Fibroblast of lung (primary cell): ENCODE results near the gene TUBGCP6. TPM values are rescaled to one million over a fixed set of nuclear protein-coding genes. Genes with fewer than 3 reads are reported as not detected.

ENCODE experiments used
- DNase-seq, 2 donors: peaks; one replicate each; pipeline versions ENCODE4 v3.0.0 to v3.0.0-alpha.2; 2010; ENCODE audit warnings: low read depth in 2 of 2
- H2AFZ ChIP-seq: 2 replicates; pipeline ENCODE4 v1.5.1; 2012; ENCODE audit warnings: low read length, control low read depth, inconsistent platforms
- H3K27ac ChIP-seq: 2 replicates; pipeline ENCODE4 v1.5.1; 2011; ENCODE audit warnings: low read length, control low read depth; ENCODE audit not compliant: insufficient read depth
- H3K27me3 ChIP-seq: 2 replicates; pipeline ENCODE4 v1.5.1; 2011; ENCODE audit warnings: mild to moderate bottlenecking, low read length; ENCODE audit not compliant: control insufficient read depth, insufficient read depth
- H3K36me3 ChIP-seq: 2 replicates; pipeline ENCODE4 v1.5.1; 2011; ENCODE audit warnings: low read length; ENCODE audit not compliant: control insufficient read depth, insufficient read depth
- H3K4me1 ChIP-seq: 2 replicates; pipeline ENCODE4 v1.5.1; 2011; ENCODE audit warnings: low read length; ENCODE audit not compliant: control insufficient read depth, insufficient read depth; ENCODE audit errors: extremely low read depth
- H3K4me2 ChIP-seq: 2 replicates; pipeline ENCODE4 v1.5.1; 2011; ENCODE audit warnings: low read length, control low read depth; ENCODE audit not compliant: insufficient read depth; ENCODE audit errors: extremely low read depth
- H3K4me3 ChIP-seq, 4 experiments: fragments of 200-600 bp in 1 of 4; sonication (generic) in 1 of 4; replicated peaks in 1 of 4; 2 replicates each; pipeline ENCODE4 v1.5.1; 2011 to 2016; ENCODE audit warnings: low read length in 4 of 4, low read depth in 3 of 4, mild to moderate bottlenecking in 3 of 4, control low read depth in 2 of 4, inconsistent platforms in 1 of 4, mixed read lengths in 1 of 4; ENCODE audit not compliant: insufficient read depth in 1 of 4; ENCODE audit errors: control extremely low read depth in 1 of 4
- H3K79me2 ChIP-seq: 2 replicates; pipeline ENCODE4 v1.5.1; 2012; ENCODE audit warnings: mild to moderate bottlenecking, low read length, inconsistent platforms; ENCODE audit not compliant: control insufficient read depth, insufficient read depth
- H3K9ac ChIP-seq: 2 replicates; pipeline ENCODE4 v1.5.1; 2011; ENCODE audit warnings: mild to moderate bottlenecking, low read length, control low read depth; ENCODE audit not compliant: insufficient read depth
- H3K9me3 ChIP-seq: 2 replicates; pipeline ENCODE4 v1.5.1; 2012; ENCODE audit warnings: low read depth, low read length; ENCODE audit not compliant: control insufficient read depth, insufficient read depth
- H4K20me1 ChIP-seq: 2 replicates; pipeline ENCODE4 v1.5.1; 2011; ENCODE audit warnings: low read length; ENCODE audit not compliant: control insufficient read depth, insufficient read depth; ENCODE audit errors: extremely low read depth
- EZH2 ChIP-seq: IDR thresholded peaks from 2 replicates; pipeline ENCODE4 v1.5.1; 2012; ENCODE audit warnings: low read length, control low read depth, mild to moderate bottlenecking; ENCODE audit errors: missing control alignments
- polyA plus RNA-seq, 2 donors: library from polyadenylated mRNA; depleted of rRNA in 1 of 2; stranded (reverse) in 1 of 2; unstranded in 1 of 2; fragments of >200 nt; gene quantifications; 2 replicates each; pipeline ENCODE4 v1.2.1, GENCODE V29; 2011 to 2012; ENCODE audit warnings: missing spikeins in 1 of 2
- total RNA-seq: library from RNA; depleted of rRNA; stranded (reverse); fragments of >200 nt; gene quantifications from 2 replicates; pipeline ENCODE4 v1.2.1, GENCODE V29; 2014
- TF ChIP-seq, protein P1 (sequence below), 2 donors: IDR thresholded peaks in 1 of 2; conservative IDR thresholded peaks in 1 of 2; 1 replicate in 1 of 2; 2 replicates in 1 of 2; pipeline ENCODE4 v1.5.1; 2011 to 2012; ENCODE audit warnings: low read length in 2 of 2, control low read depth in 1 of 2, inconsistent platforms in 1 of 2, low read depth in 1 of 2, mild to moderate bottlenecking in 1 of 2

Gene TUBGCP6
- total and polyA plus RNA-seq, 2 donors (not counting 1 experiment from before 2014, with no cell fraction given): 6.7 to 23.8 TPM

DNA sequence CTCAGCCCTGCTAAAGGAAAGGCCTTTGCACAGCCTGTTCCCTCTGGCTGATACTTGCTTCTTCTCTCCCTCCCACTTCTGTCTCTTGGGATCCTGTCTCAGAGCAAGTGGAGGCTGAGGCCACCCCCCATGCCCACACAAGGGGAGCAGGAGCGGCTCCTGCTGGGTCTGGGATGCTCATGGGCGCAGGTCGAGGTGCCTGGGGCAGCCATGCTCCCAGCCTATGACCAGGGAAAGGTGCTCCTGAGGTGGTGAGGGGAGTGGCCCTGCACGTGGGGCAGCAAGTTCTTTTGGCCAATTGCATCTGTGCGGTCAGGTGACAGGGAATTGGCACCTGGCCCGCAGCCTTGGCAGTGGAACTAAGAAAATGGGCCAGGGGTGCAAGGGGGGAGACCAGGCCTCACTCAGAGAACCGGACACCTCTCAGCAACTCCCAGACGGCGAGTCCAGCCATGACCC, 23.9 kb upstream of the TUBGCP6 start:
- Histone ChIP-seq H3K9me3 (no peaks in the 10 kb centered on the region), H3K4me2 (no peak overlapping the region), H3K79me2 (no peaks in the 10 kb centered on the region), H3K36me3 (no peaks in the 10 kb centered on the region), H3K4me1 (peaks cover 10% of the 10 kb centered on the region), H4K20me1 (no peaks in the 10 kb centered on the region), H3K9ac (no peak overlapping the region), H3K4me3 (no peak overlapping the region), H3K27ac (no peak overlapping the region), H2AFZ (no peak overlapping the region), H3K27me3 (no peaks in the 10 kb centered on the region)
- no peak for DNase-seq
- TF ChIP-seq, protein P1, sequence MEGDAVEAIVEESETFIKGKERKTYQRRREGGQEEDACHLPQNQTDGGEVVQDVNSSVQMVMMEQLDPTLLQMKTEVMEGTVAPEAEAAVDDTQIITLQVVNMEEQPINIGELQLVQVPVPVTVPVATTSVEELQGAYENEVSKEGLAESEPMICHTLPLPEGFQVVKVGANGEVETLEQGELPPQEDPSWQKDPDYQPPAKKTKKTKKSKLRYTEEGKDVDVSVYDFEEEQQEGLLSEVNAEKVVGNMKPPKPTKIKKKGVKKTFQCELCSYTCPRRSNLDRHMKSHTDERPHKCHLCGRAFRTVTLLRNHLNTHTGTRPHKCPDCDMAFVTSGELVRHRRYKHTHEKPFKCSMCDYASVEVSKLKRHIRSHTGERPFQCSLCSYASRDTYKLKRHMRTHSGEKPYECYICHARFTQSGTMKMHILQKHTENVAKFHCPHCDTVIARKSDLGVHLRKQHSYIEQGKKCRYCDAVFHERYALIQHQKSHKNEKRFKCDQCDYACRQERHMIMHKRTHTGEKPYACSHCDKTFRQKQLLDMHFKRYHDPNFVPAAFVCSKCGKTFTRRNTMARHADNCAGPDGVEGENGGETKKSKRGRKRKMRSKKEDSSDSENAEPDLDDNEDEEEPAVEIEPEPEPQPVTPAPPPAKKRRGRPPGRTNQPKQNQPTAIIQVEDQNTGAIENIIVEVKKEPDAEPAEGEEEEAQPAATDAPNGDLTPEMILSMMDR (conservative IDR thresholded peaks at IDR 0.05 in 1 of 2, IDR thresholded peaks at IDR 0.05 in 1 of 2; ENCODE audit: low read depth in 1 of 2, low read length in 2 of 2): no peak
- TF ChIP-seq EZH2: no peak

DNA sequence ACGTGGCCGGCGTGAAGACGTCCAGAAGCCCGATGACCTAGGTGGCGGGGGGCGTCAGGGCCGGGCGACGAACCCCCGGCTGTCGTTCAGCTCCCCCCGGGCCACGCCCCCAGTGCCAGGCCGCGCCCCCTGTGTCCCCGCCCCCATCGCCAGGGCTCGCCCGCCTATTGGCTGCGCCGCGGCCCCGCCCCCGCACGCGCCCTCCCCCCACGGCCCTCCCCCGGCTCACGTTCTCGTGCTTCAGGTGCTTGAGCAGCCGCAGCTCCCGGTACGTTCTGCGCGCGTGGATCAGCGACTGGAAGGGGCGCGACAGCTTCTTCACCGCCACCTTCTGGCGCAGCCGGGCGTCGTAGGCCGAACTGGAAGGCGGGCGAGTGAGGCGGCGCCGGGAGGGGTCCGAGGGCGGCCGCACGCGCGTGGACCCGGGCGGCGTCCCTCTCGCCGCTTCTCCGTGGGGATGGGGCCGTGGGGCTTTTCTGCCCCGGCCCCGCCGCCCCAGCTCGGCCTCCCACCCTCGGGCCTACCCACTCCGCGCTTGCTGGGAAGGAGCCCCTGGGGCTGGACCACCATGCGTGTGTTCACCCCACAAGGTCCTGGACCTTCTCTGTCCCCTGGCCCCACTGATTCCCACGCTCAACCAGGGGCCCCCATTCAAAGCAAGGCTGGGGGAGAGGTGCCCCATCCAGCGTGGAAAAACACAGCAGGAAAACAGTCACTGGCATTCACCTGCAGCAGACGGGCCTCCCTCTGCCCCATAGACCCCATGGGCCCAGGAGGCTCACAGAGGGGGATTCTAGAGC, 23.0 kb upstream of the TUBGCP6 start:
- H3K27ac ChIP-seq: no peak overlapping the region
- H3K27me3 ChIP-seq: no peaks in the 10 kb centered on the region
- no peak overlapping the region for H3K9ac ChIP-seq
- no peaks in the 10 kb centered on the region for H3K9me3 ChIP-seq
- no peaks in the 10 kb centered on the region for H4K20me1 ChIP-seq
- peak overlapping the region in 1 of 4 experiments; percentile 46 for H3K4me3 ChIP-seq
- H3K4me1 ChIP-seq: peaks cover 10% of the 10 kb centered on the region
- TF ChIP-seq, protein P1 (conservative IDR thresholded peaks at IDR 0.05 in 1 of 2, IDR thresholded peaks at IDR 0.05 in 1 of 2; ENCODE audit: low read depth in 1 of 2, low read length in 2 of 2): peak in 1 of 2 donors; percentile 27
- TF ChIP-seq EZH2: no peak
- H3K36me3 ChIP-seq: no peaks in the 10 kb centered on the region
- H3K79me2 ChIP-seq: no peaks in the 10 kb centered on the region
- DNase-seq: peak; percentile 41 to 51
- H3K4me2 ChIP-seq: peak overlapping the region; percentile 44
- no peak overlapping the region for H2AFZ ChIP-seq

DNA sequence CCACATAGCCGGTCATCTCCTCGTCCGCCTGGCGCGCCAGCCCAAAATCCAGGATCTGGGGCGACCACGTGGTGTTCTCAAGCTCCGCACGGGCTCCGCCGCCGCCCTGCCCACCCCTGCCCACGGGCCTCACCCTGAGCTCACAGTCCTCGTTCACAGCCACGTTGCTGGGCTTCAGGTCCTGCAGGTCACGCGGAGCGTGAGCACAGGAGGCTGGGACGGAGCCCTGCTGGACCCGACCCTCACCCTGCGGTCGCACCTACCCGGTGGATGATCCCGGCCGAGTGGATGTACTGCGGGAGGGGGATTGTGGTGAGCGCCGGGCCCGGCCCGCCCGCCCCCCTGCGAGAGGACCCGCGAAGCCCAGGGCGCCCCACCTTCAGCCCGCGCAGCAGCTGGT, 22.2 kb upstream of the TUBGCP6 start:
- Histone ChIP-seq H2AFZ (no peak overlapping the region), H3K9me3 (no peaks in the 10 kb centered on the region), H4K20me1 (no peaks in the 10 kb centered on the region), H3K9ac (no peak overlapping the region), H3K27ac (no peak overlapping the region), H3K4me1 (peaks cover 15% of the 10 kb centered on the region), H3K27me3 (no peaks in the 10 kb centered on the region), H3K36me3 (no peaks in the 10 kb centered on the region), H3K4me2 (no peak overlapping the region), H3K4me3 (peak overlapping the region in 1 of 4 experiments; percentile 34), H3K79me2 (no peaks in the 10 kb centered on the region)
- no peak for DNase-seq
- no peak for TF ChIP-seq EZH2
- TF ChIP-seq, protein P1 (conservative IDR thresholded peaks at IDR 0.05 in 1 of 2, IDR thresholded peaks at IDR 0.05 in 1 of 2; ENCODE audit: low read depth in 1 of 2, low read length in 2 of 2): no peak
